ENCODE measurements around the gene RPRML. TPM values are rescaled to one million over a fixed set of nuclear protein-coding genes. Genes with fewer than 3 reads are reported as not detected.
"Not testable (repeated sequence)": the region's sequence is repeated elsewhere in the genome, so short reads cannot be mapped to it uniquely, and the experiment has no call there.

The RPRML gene
- total RNA-seq, 1 donor from 2014 or later = not detected

DNA sequence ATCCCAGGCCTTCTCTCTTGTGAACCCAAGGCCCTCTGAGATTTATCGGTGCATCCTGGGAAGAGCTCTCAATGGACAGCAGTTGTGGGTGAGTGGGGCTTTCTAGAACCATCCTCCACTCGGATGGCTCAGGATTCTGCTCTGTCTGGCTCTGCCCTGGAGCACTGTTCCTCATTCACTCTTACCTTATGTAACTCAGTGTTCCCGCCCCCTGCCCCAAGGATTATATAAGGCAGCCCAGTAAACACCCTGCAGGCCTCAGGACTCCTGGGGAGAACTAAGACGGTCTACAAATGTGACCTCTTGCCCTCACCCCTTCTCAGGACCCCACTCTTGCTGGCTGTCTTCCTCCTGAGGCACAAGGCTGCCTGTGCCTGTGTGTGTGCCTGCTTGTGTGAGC lies 3.8 kb downstream of the RPRML start:
- no peak for DNase-seq

DNA sequence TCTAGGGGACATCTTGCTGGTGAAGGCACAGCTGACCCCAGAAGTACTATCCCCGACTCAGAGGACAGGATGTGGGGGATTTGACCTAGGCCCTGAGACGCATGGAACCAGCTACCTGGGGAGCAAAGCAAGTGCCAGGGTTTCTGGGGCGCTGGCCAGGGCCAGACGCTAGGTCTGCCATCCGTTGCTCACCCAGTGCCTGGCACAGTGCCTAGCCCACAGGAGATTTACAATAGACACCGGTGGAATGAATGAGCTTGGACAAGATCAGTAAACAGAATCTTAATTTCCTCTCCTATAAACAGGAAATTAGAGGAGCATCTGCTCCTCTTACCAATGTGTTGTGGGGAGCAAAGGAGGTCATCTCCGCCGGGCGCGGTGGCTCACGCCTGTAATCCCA lies 5.0 kb downstream of the RPRML start:
- DNase-seq = no peak

DNA sequence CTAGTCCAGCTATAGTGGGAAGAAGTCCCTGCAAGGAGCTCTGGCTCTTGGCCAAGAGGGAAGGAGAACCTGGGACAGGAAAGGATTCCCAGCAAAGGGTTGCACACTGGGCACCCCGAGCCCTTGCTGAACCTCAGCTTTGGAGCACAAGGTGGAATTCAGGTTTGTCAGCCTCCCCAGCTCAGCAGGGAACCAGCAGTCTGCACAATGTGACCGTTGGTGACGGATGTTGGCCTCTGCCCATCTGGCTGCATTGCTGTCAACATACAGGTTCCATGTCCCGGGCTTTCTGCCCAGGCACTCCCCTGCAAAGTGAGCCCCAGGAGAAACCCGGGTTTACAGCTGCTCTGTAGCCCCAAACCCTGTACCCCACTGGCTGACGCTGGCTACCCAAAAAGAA lies 6.7 kb downstream of the RPRML start:
- no peak for DNase-seq

DNA sequence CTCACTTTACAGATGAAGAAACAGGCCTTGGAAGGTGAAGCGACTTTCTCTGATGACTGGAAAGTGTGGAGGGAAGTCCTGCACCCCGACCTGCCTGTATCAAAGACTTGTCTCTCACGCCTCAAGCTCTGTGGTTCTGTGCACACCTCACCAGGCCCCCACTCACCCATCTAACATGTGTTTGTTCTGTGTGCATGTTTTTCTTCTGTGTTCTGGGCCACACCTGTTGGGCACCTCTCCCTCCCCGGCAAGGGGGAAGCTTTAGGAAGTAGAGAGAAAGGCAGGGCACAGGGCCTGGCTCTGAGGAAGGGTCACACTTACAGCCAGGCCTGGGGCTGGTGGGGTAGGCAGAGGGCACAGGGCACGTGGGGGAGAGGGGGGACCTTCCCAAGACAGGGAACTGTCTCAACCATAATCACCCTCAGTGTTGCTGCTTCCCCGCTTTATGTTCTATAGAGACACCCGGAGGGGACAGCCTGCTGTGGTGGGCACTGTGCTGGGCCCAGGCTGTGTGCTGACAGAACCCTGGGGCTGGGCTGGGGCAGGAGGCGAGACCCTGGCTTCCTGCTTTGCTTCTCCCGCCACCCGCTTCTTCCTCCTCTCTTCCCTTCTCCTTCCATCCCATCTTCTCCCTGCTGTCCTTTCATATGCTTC lies 7.3 kb downstream of the RPRML start:
- no peak for DNase-seq

DNA sequence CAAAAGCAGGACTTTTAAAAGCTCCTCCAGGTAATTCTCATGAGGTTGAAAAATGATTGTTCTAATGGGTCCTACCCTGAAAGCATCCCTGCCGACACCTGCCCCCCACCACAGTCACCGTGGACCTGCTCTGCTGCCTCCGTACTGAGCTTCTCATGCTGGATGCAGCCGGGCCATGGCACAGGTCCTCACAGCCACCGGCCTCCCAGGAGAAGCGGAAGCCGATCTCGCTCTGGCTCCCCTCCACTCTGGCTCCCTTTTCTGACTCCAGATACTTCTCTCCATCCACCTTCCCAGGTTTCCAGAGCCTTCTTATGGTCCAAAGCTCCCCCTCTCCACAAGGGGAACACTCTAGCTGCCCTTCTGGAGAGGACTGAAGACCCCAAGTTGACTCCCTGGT lies 10.2 kb downstream of the RPRML start:
- no peak for DNase-seq

DNA sequence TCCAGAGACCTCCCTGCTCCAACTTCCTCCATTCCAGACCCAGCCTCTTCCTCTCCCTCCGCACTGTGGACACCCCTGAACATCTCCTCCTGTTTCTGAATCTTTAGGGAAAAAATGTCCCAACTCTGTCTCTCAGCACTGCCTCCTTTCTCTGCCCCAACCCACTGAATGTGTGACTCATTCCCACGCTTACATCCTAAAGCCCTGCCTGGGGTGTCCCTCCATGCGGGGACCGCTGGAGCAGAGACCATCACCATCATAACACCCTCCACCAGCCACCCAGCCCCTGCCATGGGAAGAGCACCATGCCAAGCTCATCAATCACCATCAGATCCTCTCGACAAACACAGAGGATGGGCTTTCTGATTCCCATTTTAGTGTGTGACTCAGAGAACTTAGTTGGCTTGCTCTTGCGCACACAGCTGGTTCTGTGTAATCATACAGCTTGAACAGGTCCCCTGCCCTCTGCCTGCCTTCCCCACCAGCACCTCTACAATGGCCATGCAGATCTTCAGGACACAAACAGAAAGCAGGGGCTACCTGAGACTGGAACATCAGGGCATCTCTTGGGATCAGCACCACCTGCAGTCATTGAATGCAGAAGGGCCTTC lies 10.7 kb downstream of the RPRML start:
- DNase-seq = no peak

DNA sequence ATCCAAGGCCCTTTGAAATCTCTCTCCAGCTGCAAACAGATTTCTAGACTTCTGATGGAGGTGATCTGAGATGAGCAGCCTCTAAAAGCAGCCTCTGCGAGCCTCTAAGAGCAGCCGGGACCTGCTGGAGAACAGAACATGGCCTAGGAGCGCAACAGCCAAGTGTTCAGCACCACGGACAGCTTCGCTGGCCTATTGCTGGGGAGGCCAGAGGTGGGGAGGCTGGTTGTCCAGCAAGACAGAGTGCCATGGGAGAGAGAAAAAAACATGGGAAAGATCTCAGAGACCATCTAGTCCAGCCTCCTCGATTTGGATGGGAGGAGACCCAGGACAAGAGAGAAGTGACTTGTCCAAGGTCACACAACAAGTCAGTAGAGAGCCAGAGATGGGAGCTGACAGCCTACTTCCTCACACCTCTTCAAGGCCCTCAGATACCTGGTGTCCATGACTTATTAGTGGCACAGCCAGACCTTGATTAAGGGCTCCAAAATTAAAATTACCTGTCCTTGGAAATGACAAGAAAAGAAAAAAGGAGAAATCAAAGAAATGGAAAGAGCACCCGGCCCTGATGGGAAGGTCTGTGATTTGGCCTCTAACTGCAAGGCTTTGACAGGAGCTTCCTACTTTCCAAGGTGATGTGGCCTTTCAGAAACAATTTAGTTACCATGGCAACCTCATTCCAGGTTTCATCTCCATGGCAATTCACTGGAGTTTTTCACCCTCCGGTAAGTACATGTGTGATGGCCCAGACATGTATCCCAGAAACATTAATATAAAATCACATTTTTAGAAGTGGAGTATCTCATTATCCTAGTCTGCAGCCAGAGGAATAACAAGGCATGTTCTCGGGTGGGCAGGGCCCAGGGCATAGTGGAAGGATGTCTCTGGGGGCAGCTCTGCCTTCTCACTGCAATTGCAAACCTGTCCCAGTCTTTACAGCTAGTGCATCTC lies 14.5 kb downstream of the RPRML start:
- peak; percentile 51 for DNase-seq

DNA sequence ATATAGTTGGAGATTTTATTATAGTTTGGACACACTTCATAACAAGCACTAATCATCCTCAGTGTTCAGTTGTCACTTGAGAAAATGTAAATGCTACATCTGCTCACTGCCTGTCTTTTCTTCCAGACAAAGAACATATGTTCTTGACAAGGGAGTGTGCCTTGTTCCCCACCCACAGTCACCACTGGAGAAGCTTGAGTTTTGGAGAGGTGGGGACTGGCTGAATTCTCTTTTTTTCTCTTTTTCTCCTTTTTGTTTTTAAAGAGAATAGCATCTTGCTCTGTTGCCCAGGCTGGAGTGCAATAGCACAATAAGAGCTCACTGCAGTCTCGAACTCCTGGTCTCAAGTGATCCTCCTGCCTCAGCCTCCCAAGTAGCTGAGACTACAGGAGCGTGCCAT lies 15.5 kb downstream of the RPRML start:
- DNase-seq = no peak

DNA sequence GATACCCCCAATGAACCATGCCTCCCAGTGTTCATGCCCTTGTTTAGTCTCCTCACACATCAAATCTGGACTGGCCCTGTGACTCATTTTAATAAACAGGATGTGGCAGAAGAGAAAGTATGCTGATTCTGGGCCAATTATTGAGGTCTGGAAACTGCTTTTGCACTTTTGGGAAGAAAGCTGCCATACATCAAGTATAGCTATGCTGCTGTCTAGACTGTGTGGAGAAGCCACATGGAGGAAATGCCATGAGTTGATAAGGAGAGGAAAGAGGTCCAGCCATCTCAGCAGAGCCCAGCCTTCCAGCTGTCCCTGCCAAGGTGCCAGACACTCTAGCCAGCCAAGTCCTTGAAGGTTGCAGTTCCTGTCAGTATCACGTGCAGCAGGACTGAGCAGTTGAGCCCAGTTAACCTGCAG lies 16.7 kb downstream of the RPRML start:
- DNase-seq = peak; percentile 17

DNA sequence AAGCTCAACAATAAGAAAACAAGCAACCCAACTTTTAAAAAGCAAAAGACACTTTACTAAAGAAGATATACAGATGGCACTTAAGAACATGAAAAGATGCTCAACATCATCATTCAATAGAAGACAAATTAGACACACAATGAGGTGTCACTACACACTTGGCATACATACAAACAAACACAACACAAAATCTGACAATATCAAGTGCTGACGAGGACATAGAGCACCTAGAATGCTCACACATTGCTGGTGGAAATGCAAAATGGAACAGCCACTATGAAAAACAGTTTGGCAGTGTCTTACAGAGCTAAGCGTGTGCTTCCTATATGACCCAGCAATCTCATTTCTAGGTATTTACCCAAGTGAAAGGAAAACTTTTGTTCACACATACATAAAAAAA lies 18.9 kb downstream of the RPRML start:
- DNase-seq = no peak

DNA sequence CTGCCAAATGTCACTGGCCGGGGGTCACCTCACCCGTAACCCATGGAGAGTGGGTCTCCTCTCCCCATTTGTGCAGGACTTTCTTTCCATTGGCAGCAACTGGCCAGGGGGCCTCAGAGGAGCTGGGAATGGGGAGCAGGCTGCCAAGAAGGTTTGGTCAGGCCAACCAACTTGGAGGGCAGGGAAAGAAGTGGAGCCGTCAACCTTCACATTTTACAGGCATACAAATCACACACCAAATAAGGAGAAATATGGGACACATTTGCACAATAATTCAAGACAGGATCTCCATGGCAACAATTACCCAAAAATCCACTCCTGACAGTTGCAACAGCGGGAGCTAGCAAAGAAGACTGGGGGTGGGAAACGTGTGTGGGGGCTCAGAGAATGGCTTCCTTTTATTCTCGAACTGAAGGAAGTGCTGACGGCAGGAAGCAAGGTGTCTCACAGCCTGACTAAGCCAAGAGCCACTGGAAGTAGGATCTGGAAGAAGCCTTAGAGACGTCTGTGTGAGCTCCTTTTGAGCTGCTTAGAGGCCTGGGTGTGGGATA lies 20.9 kb downstream of the RPRML start:
- DNase-seq = no peak

DNA sequence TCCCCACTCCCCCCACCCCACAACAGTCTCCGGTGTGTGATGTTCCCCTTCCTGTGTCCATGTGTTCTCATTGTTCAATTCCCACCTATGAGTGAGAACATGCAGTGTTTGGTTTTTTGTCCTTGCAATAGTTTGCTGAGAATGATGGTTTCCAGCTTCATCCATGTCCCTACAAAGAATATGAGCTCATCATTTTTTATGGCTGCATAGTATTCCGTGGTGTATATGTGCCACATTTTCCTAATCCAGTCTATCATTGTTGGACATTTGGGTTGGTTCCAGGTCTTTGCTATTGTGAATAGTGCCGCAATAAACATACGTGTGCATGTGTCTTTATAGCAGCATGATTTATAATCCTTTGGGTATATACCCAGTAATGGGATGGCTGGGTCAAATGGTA lies 25.9 kb downstream of the RPRML start:
- DNase-seq = not testable (repeated sequence)

DNA sequence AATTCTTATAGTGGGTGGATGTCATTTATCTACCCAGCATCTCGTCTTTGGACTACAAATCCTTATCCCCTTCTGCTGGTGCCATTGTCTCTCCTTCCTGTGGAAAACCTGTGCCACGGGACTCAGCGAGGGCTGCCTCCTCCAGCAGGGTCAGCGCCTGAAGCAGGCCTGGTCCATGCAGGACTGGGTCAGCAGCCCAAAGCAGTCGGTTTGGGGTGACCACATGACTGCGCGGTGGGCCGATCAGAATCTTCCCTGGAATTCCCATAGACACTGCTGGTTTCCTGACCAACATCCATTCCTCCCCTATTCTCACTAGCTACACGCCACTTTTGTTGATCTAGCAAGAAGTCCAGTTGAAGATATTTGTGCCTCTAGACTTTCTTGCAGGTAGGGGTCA lies 26.9 kb downstream of the RPRML start:
- DNase-seq = no peak

DNA sequence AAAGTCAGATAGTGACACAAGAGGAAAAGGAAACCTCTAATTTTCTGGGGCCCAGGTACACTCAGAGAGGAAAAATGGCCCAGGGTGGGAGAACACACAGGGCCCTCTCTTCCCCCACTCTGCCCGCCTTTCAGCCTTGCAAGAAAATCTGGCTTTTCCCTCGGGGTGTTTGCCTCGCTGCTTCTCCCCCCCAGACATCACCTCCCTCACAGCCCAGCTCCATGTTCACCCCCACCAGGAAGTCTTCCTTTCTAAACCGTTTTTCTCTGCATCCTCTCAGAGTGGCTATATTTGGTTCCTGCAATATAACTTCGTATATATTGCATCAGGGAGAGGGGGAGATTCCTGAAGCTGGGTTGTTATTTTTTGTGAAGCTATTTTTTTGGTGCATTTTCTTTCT lies 27.3 kb downstream of the RPRML start:
- DNase-seq = no peak

DNA sequence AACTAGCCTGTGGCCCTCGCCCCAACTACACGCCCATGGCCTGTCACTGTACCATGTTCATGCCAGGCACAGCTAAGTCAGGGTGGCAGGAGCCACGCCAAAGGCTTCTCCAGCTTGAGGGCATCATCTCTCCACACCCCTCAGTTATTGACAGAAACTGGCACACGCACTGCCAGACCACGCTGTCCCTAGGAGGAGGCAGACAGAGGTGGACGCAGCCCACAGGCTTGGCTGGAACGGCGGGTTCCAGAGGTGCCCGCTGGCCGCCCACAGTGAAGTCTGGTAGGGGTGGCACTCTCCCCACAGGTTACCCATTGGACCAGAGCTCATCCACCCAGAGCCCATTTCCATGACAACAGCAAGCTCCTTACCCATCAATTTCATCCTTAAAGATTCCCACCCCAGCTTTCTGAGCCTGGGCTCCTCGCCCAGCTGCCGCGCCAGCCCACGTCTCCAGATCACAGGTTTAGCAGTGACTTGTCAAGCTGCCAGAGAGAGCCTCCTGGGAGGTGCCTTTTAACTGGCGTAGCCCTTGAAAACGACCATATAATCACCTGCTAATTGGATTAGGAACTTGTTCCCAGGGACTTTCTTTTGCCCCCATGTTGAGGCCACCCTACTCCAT lies 27.9 kb downstream of the RPRML start:
- no peak for DNase-seq

DNA sequence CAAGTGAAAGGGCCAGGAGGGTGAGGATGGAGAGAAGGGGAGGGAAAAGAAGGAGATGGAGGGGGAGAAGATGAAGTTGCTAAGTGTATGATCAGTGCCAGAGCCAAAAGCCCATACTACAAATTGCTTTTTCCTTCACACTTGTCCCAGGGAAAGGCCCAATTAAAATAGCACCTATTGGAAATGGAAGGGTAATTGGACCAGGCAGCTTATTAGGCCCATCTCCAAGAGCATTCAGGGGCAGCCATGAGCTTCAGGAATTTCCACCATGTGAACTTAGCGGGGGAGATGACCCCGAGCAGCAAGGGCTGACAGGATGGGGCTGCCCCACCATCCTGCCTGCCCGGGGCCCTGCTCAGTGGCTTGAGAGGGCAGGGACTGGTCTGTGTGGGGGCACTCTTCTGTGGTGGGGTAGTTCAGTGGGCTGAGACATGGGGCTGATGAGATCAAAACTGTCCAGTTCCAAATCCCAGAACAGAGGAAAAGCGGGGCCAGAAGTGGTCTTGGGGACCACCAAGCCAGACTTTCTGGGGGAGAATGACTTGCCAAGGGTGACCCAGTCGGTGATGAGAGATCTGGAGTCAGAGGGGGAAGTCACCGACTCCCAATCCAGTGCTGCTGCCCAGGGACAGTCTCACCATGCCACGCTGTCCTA lies 28.6 kb downstream of the RPRML start:
- DNase-seq = no peak

DNA sequence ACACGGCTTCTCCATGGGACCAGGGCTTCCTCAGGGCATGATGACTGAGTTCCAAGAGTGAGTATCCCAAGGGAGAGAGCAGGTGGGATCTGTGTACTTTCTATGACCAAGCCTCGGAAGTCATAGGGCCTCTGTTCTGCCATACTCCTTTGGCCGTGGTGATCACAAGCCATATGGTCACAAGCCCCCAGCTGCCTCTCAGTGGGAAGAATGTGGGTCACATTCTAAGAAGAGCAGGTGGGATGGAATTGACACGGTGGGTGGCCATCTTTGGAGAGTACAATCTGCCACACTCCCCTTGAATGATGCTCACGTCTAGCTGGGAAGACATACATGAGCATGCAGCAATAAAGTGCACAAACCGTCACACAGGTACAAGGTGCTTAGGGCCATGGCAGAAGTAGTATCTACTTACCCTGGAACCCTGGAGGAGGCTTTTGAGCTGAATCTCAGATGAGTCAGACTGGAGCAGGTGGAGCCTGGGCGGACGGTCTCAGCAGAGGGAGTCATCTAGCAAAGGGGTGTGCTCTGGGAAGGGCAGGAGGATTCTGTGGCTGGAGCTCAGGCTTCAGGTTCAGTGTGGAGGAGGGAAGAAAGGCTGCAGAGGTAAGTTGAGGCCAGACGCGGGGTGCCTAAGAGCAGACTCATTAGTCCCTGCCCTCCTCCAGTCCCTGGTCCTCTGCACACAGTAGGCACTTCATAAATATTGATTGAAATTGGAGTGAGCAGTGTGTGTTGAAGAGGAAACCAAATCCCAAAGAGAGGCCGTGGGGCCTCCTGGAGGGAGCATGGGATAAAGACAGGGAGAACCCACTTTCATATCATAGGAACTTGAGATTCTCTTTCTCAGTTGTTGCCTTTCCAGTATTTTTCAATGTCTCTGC lies 29.5 kb downstream of the RPRML start:
- DNase-seq = no peak

DNA sequence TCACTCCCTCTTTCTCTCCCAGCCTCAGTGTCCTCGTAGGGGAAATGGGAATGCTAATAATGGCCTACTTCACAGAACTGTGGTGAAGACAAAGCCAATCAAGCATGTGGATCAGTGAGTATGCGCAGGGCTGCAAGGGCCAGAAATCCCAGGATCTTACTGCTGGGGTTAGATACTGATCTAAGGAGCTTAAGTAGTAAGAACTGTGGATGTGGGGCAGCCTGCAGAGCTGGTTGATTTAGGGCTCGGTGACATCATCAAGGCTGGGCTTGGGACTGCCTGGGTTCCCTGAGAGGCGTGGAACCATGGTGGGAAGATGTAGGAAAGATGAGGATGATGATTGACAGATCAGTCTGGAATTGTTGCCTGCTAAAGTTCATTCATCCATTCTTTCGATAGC lies 30.5 kb downstream of the RPRML start:
- DNase-seq = no peak

DNA sequence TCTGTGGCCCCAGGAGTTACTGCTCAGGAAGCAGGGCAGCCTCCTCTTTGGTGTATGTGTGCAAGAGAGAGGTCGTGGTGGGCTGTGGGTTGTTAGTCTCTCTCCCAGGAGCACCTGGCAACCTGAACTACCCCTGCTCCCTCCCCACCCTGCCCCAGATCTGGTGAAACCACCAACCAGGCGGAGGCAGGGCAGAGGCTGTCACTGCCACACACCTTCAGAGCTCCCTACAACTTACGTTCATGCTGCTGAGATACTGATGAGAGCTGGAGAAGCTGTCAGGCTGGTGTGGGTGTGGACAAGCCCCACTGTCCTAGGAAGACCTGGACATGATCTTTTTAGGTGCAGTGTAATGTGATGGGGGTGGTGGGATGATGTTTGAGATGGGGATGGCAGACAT lies 31.8 kb downstream of the RPRML start:
- DNase-seq = no peak

DNA sequence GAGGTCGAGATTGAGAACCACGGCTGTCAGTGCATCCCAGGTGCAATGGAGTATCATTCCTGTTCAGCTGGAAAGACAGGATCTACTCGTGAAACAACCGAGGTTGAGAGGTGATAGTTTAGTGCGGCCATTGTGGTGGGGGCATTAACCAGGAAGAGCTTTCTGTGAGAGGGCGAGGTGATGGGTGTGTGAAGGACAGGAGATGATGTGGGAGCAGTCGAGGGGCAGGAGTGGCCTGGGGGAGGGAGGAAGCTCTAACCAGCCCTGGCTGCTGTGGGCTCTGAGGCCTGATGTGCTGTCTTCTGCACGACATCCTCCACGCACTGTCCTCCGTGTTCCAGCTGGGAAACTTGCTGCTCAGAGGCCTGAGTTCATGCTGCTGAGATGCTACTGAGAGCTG lies 34.1 kb downstream of the RPRML start:
- DNase-seq = no peak

All from dermis blood vessel endothelial cell (primary cell).